Spleen (tissue), 11 donors: ENCODE measurements around the gene NIPA2. TPM values are rescaled to one million over a fixed set of nuclear protein-coding genes. Genes with fewer than 3 reads are reported as not detected.

Experiments
- DNase-seq: peaks from one replicate; pipeline ENCODE4 v3.0.0-alpha.2; 2020
- H3K27ac ChIP-seq, 8 donors: fragments of 200-600 bp; sonication (generic) in 7 of 8; 1 replicate in 4 of 8; 2 replicates in 4 of 8; pipeline versions ENCODE4 v1.5.0 to v1.8.0; 2016 to 2021; ENCODE audit warnings: inconsistent platforms in 4 of 8, mild to moderate bottlenecking in 4 of 8, moderate library complexity in 1 of 8
- H3K27me3 ChIP-seq, 7 donors: fragments of 200-600 bp; sonication (generic) in 6 of 7; replicated peaks in 1 of 7; 1 replicate in 4 of 7; 2 replicates in 3 of 7; pipeline versions ENCODE4 v1.5.0 to v1.8.0; 2016 to 2021; ENCODE audit warnings: inconsistent platforms in 3 of 7, mild to moderate bottlenecking in 1 of 7
- H3K36me3 ChIP-seq, 6 donors: fragments of 200-600 bp; sonication (generic) in 5 of 6; 1 replicate in 4 of 6; 2 replicates in 2 of 6; pipeline versions ENCODE4 v1.5.0 to v1.8.0; 2016 to 2021; ENCODE audit warnings: inconsistent platforms in 2 of 6
- H3K4me1 ChIP-seq, 6 donors: fragments of 200-600 bp; sonication (generic) in 5 of 6; 1 replicate in 3 of 6; 2 replicates in 3 of 6; pipeline versions ENCODE4 v1.5.0 to v1.8.0; 2016 to 2021; ENCODE audit warnings: inconsistent platforms in 3 of 6
- H3K4me3 ChIP-seq, 8 donors: fragments of 200-600 bp; sonication (generic) in 7 of 8; 1 replicate in 4 of 8; 2 replicates in 4 of 8; pipeline versions ENCODE4 v1.5.0 to v1.8.0; 2016 to 2021; ENCODE audit warnings: inconsistent platforms in 4 of 8, mild to moderate bottlenecking in 4 of 8, moderate library complexity in 2 of 8
- H3K9me3 ChIP-seq, 8 donors: fragments of 200-600 bp; sonication (generic) in 7 of 8; 1 replicate in 4 of 8; 2 replicates in 4 of 8; pipeline versions ENCODE4 v1.5.0 to v1.8.0; 2016 to 2021; ENCODE audit warnings: inconsistent platforms in 4 of 8
- POLR2A ChIP-seq, 3 donors: fragments of 450-650 bp; IDR thresholded peaks; one replicate each; pipeline ENCODE4 v1.5.1; 2017; ENCODE audit warnings: antibody characterized with exemption in 3 of 3, mild to moderate bottlenecking in 1 of 3
- POLR2AphosphoS5 ChIP-seq, 3 donors: sonication (generic); formaldehyde crosslinking; IDR thresholded peaks; one replicate each; pipeline ENCODE4 v1.5.1; 2017; ENCODE audit warnings: antibody characterized with exemption in 3 of 3
- WGBS, 5 donors: extraction: QIAGEN DNeasy Blood & Tissue Kit in 3 of 5; methylation state at CpG; one replicate each; pipeline versions ENCODE4 v1.1.5 to v1.1.7; 2013 to 2018; 5-methylcytosine and 5-hydroxymethylcytosine counted together
- intact Hi-C: fragments of 100-400 bp; cut with DNase I; formaldehyde crosslinking; loops from one replicate; pipeline ENCODE4 v1.15.0; 2023; ENCODE audit warnings: low total_unique reads
- polyA plus RNA-seq, 3 donors: library from polyadenylated mRNA; stranded (reverse); fragments of 200-250 nt; gene quantifications; one replicate each; pipeline ENCODE4 v1.2.1, GENCODE V29; 2013
- total RNA-seq, 7 donors: library from RNA; depleted of rRNA in 3 of 7; stranded (reverse); fragments of >200 nt in 3 of 7; fragmentation: NEBNext Ultra II Directional in 4 of 7; extraction: Animal tissue kit (Norgen Biotek cat#: 25700) in 4 of 7; gene quantifications; one replicate each; pipeline versions ENCODE4 v1.1.0 to v1.2.1, GENCODE V29; 2016 to 2021
- TF ChIP-seq, protein P1 (sequence below), 11 experiments: fragments of 200-600 bp in 7 of 11; fragments of 450-650 bp in 4 of 11; sonication (generic) in 4 of 11; IDR thresholded peaks in 8 of 11; conservative IDR thresholded peaks in 3 of 11; 1 replicate in 7 of 11; 2 replicates in 4 of 11; pipeline versions ENCODE4 v1.4.0 to v1.8.0; 2016 to 2021; ENCODE audit warnings: antibody characterized with exemption in 11 of 11, inconsistent platforms in 4 of 11, mild to moderate bottlenecking in 1 of 11
- donor health status: healthy with polysubstance abuse.
- donor health status: DM: no; HTN: no; CAD: no; lungs with moderate emphysema.
- donor health status: DM: no; HTN: no; CAD: no.
- donor health status: Bipolar disorder and iron deficiency.
- donor health status: healthy.
- donor health status: DM: no; HTN: no; CAD: no.
- donor health status: DM: yes; HTN: yes; CAD: no.

Gene NIPA2
- total and polyA plus RNA-seq, 10 donors = 18.4 to 91.4 (median 52.8) TPM

DNA sequence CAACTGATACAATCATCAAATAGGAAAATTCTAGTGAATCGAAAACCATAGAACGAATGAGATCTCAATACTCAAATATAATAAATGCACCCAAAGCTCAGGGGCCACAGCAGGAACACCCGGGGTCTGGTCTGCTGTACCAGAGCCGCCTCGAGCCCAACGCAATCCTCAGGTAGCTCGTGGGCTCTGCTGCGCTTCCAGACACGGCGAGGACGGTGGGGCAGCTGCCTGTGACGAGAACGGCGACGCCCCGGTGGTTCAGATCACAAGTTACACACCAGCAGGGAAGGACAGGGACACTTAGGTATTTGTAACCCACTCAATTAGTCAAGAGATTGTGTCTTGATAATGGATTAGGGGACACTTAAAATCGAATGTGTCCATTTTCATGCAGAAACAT is 54.6 kb downstream of the NIPA2 start:
- H3K36me3 ChIP-seq = peaks cover 0 to 86% (median 16%) of the 10 kb centered on the region in 6 donors
- no peak for DNase-seq

DNA sequence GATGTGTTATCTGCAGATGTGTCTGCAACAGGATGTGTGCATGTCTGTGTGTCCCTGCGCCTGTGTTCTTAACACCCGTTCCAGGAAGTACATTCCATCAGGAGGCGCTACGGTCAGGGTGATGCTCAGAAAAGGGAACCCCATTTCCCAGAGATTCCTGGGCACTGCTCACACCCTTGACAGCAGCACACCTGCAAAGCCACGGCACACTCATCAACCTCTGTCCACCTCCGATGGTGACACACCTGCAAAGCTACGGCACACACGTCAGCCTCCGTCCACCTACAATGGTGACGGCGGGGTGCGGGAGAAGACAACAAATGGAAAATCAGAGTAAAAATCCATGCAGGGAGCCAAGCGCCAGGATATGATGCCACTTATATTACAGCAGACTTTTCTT is 55.4 kb downstream of the NIPA2 start:
- Histone ChIP-seq H3K9me3 (no peaks in the 10 kb centered on the region), H3K4me1 (no peaks in the 10 kb centered on the region), H3K36me3 (peaks cover 0 to 86% (median 16%) of the 10 kb centered on the region in 6 donors), H3K4me3 (no peak overlapping the region), H3K27ac (no peak overlapping the region), H3K27me3 (no peaks in the 10 kb centered on the region)
- intact Hi-C loops = no loop called here
- TF ChIP-seq, protein P1, sequence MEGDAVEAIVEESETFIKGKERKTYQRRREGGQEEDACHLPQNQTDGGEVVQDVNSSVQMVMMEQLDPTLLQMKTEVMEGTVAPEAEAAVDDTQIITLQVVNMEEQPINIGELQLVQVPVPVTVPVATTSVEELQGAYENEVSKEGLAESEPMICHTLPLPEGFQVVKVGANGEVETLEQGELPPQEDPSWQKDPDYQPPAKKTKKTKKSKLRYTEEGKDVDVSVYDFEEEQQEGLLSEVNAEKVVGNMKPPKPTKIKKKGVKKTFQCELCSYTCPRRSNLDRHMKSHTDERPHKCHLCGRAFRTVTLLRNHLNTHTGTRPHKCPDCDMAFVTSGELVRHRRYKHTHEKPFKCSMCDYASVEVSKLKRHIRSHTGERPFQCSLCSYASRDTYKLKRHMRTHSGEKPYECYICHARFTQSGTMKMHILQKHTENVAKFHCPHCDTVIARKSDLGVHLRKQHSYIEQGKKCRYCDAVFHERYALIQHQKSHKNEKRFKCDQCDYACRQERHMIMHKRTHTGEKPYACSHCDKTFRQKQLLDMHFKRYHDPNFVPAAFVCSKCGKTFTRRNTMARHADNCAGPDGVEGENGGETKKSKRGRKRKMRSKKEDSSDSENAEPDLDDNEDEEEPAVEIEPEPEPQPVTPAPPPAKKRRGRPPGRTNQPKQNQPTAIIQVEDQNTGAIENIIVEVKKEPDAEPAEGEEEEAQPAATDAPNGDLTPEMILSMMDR (IDR thresholded peaks at IDR 0.05 in 8 of 11, conservative IDR thresholded peaks at IDR 0.05 in 3 of 11) = no peak
- TF ChIP-seq POLR2A (IDR thresholded peaks at IDR 0.05) (no peak), POLR2AphosphoS5 (IDR thresholded peaks at IDR 0.05) (no peak)
- DNase-seq = no peak
- whole genome bisulfite sequencing, 5 donors = 92 to 96% (median 94%) methylated on average over 12 to 13 of the region's 13 CpGs

More for the DNA sequence above, 54.6 kb downstream of the NIPA2 start:
- Histone ChIP-seq H3K4me3 (no peak overlapping the region), H3K9me3 (no peaks in the 10 kb centered on the region), H3K27ac (no peak overlapping the region), H3K4me1 (no peaks in the 10 kb centered on the region), H3K27me3 (no peaks in the 10 kb centered on the region)
- peak in 1 of 3 donors; percentile 23 for TF ChIP-seq POLR2AphosphoS5 (IDR thresholded peaks at IDR 0.05)
- TF ChIP-seq, protein P1 (IDR thresholded peaks at IDR 0.05 in 8 of 11, conservative IDR thresholded peaks at IDR 0.05 in 3 of 11) = no peak
- WGBS, 5 donors = 92 to 96% (median 94%) methylated on average over 17 of the region's 17 CpGs
- intact Hi-C loops = no loop called here

DNA sequence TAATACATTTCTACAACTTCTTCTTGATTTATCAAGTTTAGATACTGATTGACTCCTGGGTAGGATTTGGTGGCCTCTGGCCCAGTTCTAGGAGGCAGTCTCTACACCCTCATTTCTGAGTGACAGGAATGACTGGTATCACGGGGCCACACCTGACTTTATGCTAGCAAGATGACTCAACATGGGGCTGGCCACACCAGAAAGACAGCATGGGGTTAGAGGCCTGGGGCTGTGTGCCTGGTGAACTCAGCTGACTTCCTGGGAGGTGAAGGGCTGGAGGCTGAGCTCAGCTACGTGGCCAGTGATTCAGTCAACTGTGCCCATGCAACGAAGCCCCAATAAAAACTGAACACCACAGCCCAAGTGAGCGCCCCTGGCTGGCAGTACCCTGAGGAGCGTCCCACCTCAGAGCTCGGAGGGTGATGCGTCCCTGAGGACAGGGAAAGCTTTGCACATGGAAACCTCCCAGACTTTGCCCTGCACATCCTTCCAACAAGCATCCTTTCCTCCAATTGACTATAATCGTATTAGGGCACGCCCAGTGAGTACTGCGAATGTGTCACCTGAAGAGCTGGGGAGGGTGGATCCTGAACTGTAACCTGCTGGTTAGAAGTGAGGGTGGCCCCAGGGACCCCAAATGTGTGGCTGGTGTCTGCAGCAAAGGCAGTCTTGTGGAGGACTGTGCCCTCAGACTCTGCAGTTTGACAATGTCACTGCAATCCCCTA is 57.2 kb downstream of the NIPA2 start:
- H3K4me1 ChIP-seq = no peaks in the 10 kb centered on the region
- DNase-seq = peak; percentile 56
- peaks cover 0 to 88% (median 24%) of the 10 kb centered on the region in 6 donors for H3K36me3 ChIP-seq
- no peaks in the 10 kb centered on the region for H3K9me3 ChIP-seq
- no peaks in the 10 kb centered on the region for H3K27me3 ChIP-seq
- H3K4me3 ChIP-seq = no peak overlapping the region
- intact Hi-C loops = no loop called here
- 83 to 93% (median 90%) methylated on average over 9 to 10 of the region's 10 CpGs for WGBS, 5 donors
- H3K27ac ChIP-seq = no peak overlapping the region
- TF ChIP-seq, protein P1 (IDR thresholded peaks at IDR 0.05 in 8 of 11, conservative IDR thresholded peaks at IDR 0.05 in 3 of 11) = no peak
- no peak for TF ChIP-seq POLR2A (IDR thresholded peaks at IDR 0.05)
- no peak for TF ChIP-seq POLR2AphosphoS5 (IDR thresholded peaks at IDR 0.05)

GRCh38 chr15:22902046-22902445 is 63.6 kb downstream of the NIPA2 start:
- Histone ChIP-seq H3K4me1 (no peaks in the 10 kb centered on the region), H3K36me3 (peaks cover 0 to 100% (median 40%) of the 10 kb centered on the region in 6 donors), H3K4me3 (no peak overlapping the region), H3K27ac (no peak overlapping the region), H3K9me3 (no peaks in the 10 kb centered on the region), H3K27me3 (no peaks in the 10 kb centered on the region)
- WGBS, 5 donors = 89 to 95% (median 94%) methylated on average over 10 to 11 of the region's 11 CpGs
- peak in 1 of 3 donors; percentile 14 for TF ChIP-seq POLR2AphosphoS5 (IDR thresholded peaks at IDR 0.05)
- TF ChIP-seq POLR2A (IDR thresholded peaks at IDR 0.05) = no peak
- DNase-seq = peak; percentile 62
- intact Hi-C loops = no loop called here
